NCI-H82 treated with DMSO at 0.1 percent for 48 hours (cell line): Measurements from ENCODE around the gene AVPR2.

ENCODE experiments used
- DNase-seq: peaks from one replicate; lab custom pipeline; 2025; ENCODE audit not compliant: unreplicated experiment; lab: John Stamatoyannopoulos, UW

AVPR2 gene

DNA sequence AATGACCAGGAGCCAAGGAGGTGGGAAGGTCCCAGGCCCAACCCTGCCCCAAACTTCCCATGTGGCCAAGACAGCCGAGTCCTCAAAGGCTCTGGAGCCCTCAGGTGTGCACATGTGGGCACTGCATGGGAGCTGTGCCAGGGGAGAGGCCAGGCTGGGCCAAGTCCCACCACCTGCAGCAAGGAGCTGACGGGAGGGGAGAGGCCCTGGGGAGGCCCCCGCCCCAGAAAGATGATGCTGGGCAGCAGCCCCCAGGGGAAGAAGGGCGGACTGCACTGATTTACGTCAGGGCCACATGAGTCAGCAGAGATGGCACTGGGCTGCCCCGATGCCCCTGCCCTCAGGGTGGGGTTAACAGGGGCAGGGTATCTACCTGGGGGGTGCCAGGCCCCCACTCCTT lies 19.9 kb upstream of the AVPR2 start:
- DNase-seq = no peak

DNA sequence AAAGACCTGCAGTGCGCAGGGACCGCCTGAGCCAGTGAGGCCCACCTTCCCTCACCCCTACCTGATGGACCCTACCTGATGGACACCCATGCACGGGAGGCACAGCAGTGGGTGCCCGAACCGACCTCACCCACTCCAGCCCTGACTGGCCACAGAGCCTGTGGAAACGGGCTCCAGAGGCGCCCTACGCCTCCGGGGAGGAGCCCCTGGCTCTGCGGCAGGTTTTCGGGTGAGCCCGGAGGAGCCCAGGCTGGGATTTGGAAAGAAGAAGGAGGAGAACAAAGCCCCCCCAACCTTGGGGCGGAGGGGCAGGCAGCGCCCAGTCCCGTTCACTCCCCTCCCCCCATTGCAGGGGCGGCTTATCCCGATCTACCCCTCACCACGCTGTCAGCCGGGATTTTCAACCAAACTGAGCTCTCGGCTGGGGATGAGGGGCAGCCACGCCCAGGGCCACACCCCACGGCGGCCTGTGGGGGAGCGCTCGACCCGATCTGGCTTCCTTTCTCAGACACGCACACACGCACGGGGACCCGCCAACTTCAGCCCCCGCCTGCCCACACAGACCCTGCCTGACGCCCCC lies 19.2 kb upstream of the AVPR2 start:
- DNase-seq = peak; percentile 30

DNA sequence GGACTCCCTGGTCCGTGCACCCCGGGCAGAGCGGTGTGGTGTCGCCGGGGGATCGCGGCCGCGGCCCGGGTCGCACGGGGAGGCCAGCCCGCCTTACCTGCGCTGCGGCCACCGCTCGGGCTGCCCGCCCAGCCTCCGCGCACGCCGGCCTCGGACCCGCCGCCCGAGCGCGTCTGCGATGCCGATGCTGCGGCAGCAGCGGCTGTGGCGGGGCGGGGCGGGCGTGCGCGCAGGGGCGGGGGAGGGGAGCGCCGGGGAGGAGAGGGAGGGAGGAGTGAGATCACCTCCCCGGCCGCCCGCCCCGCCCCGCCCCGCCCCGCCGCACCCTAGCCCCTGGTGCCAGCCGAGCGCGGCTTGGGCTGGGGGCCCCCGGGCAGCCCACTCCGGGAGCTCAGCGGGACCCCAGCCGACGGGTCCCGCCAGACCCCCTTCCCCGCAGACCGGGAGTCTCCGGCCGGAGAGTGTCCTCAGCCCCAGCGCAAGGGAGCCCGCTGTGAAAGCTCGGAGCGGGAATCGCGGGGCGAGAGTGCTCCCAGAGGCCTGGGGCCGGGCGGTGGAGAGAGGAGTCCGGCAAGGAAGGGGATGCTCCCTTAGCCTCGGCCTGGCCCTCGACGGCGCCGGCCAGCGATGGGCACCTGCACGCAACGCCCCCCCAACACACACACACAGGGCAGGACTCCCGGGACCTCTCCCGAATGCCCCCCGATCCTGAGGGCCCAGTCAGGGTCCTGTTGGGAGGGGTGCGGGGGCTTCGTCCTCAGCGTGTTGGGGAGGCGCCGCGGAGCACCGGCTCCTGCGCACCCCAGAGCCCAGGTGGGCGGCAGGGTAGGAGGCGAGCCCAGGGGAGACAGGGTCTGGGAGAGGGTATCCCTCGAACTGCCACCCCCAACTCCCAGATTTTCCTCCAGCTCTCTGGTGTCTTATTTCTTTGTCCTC lies 18.2 kb upstream of the AVPR2 start, which contains the start of gene L1CAM:
Gene L1CAM (minus strand): TSS at position 206 of the 936 bp plus-strand sequence. CDS start 10,337 bp downstream, outside the sequence.
- no peak for DNase-seq

DNA sequence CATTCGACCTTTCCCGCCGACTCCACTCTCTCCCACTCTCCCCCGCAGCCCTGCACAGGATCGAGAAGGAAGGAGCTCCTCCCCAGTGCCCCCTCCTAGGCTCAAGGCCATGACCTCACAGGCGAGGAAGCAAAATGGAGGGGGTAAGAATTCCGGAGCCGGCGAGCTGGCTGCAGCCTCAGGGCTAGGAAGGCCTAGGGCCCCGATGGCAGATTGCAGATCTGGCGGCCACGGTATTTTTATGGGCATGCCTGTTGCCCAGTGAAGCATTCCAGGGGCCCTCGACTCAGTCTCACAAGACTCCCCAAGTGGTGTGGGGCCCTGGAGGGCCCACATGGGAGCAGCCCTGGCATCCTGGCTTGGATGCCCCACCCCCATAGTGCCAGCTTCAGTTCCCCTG lies 17.6 kb upstream of the AVPR2 start:
- no peak for DNase-seq

DNA sequence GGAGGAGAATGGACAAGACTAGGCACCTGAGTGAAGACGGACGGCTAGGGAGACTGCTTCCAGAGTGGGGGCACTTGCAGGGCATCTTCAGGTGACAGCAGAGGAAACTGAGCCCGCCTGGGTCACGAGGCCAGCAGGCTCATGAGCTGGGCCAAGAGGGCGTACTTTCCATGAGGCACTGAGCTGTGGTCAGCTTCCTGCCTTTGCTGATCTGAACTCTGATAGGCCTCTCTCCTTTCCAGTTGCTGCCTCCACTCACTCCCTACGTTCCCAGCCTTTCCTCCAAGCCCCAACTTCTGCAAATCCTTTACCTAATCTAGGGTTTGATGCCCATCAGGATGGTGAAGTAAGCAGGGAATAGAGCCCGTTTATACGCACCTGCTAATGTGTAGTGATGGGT lies 17.1 kb upstream of the AVPR2 start:
- no peak for DNase-seq

DNA sequence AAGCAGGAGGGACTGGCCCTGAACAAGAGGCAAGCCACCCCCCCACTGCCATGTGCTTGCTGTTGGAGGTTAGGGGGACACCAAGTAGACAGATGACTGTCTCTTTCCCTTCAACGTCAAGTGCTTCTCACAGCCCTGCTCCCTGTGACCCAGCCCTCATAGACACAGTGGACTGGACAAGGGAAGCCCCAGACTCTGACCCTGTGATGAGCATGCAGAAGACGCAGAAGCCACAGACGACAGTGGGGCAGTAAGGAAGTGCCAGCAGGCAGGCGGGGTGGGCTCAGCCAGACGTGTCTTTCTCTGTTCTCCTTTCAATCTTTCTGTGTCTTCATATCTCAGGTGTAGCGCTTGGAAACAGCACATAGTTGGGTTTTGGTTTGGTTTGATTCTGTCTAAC lies 16.1 kb upstream of the AVPR2 start:
- DNase-seq = no peak

DNA sequence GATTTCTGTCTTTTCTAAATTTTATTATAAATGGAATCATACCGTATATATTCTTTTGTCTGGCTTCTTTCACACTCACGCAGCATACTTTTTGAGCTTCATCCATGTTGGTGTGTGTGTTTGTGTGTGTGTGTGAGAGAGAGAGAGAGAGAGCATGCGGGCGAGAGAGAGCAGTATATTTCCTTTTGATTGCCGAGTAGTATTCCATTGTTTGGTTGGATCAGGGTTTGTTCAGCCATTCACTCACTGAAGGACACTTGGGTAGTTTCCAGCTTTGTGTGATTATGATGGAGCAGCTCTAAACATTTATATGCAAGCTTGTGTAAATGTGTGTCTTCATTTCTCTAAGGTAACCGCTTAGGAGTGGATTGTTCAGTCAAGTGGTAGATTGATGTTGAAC lies 15.3 kb upstream of the AVPR2 start:
- DNase-seq = no peak

DNA sequence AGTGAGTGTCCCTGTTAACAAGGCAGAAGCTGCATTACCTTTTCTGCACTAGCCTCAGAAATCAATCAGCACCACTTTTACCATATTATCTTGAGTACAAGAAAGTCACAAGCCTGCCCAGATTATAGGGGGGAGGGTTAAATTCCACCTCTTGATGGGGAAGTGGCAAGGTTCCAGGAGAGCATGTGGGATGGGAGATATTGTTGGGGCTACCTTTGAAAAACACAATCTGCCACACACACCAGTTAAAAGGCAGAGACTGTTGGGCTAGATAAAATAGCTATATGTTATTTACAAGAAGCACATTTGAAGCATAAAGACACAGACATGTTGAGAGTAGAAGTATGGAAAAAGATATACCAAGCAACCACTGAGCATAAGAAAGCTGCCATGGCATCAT lies 6.6 kb upstream of the AVPR2 start:
- DNase-seq = peak; percentile 11

DNA sequence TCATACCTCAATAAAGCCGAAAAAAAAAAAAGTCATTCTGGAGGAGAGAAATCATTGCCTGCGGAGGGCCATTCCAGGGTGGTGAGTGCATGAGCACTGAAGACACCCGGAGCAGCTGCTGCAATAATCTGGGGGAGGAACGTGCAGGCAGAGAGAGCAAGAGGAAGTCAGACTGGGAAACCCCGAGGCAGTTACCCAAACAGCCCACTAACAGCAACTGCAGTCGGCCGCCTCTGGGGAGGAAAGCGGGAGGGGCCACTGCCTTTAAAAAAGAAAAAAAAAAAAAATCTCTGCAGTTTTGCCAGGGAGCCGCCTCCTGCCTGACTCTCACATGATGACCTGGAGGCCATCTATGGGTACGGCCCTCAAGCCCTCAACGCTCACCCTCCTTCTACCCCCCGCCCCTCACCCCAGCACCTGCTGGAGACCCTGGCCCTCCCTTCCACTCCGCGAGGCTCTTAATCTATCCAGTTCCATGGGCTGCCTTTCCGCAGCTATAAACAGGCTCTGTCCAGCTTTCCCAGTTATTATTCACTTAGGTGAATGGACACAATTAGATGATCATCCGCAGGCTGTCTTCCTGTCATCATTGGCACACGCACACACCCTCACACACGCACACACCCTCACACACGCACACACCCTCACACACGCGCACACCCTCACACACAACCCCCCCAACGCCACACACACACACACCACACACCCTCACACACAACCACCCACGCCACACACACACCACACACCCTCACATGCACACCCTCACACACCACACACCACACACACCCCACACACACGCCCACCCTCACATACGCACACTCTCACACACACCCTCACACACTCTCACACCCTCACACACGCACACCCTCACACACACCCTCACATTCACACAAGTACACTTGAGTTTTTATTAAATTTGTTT lies 3.4 kb upstream of the AVPR2 start:
- peak; percentile 36 for DNase-seq

DNA sequence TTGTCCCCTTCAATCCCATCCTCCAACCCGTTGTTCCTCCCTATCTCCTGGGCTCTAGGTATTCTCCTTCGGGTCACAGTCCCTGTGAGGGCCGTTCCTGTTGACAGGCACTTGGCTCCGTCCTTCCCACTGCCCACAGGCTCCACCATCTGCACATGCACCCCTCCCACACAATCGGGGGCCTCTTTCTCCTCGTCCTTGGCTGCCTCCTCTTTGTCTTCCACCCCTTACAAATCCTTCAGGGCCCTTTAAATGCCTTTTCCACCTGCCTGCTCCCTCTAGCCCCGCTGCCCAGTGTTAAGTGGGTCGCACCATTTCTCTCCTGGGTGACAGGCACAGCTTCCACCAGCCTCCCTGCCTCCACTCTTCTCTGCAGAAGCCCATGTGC lies 2.7 kb upstream of the AVPR2 start:
- DNase-seq = no peak

DNA sequence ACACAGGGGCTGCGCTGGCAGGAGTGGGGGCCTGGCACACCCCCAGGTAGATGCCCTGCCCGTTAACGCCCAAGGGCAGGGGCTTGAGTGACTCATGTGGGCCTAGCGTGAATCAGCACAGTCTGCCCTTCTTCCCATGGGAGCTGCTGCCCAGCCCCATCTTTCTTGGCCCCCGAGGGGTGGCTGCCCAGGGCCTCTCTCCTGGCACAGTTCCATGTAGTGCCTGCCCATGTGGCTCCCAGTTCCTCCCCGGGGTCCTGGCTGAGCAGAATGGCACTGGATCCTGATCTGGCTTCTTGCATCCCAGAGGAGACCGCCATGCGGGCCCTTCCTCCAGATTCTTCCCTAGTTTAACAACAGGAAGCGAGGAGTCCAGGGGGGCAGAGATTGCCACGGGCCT lies 2.1 kb upstream of the AVPR2 start:
- no peak for DNase-seq

DNA sequence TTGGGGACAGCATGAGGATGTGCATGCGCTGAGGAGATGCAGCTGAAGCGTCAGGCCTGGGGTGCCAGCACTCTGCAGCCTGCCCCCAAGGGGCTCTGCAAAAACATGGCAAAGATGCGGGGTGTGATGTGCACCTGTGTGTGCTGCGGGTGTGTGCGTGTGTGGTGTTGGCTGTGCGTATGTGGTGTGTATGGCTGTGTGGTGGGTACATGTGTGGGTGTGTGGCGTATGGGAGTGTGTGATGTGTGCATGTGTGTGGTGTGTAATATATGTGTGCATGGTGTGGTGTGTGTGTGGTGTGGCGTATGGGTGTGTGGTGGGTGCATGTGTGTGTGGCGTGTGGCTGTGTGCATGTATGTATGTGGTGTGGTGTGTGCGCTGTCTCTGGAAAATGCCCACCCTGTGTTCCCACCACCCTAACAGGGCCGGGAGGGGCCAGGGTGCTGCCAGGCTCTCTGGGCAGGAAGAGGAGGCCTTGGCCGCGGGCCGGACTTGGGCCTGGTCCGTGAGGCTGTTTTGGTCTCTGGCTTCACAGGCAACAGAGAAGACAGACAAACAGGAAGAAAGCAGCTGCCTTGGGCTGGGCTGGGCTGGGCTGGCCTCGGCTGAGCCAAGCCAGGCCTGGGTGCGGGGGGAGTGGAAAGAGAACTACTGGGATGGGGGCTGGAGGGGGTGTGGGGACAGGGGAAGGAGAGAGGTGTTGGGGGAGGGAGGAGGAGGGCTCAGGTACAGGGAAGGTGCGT lies 1.1 kb upstream of the AVPR2 start:
- DNase-seq = no peak

DNA sequence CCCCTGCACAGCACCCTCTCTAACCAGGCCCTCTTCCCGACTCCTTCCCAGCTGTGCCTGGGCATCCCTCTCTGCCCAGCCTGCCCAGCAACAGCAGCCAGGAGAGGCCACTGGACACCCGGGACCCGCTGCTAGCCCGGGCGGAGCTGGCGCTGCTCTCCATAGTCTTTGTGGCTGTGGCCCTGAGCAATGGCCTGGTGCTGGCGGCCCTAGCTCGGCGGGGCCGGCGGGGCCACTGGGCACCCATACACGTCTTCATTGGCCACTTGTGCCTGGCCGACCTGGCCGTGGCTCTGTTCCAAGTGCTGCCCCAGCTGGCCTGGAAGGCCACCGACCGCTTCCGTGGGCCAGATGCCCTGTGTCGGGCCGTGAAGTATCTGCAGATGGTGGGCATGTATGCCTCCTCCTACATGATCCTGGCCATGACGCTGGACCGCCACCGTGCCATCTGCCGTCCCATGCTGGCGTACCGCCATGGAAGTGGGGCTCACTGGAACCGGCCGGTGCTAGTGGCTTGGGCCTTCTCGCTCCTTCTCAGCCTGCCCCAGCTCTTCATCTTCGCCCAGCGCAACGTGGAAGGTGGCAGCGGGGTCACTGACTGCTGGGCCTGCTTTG lies 1.1 kb downstream of the AVPR2 start:
- DNase-seq = no peak

DNA sequence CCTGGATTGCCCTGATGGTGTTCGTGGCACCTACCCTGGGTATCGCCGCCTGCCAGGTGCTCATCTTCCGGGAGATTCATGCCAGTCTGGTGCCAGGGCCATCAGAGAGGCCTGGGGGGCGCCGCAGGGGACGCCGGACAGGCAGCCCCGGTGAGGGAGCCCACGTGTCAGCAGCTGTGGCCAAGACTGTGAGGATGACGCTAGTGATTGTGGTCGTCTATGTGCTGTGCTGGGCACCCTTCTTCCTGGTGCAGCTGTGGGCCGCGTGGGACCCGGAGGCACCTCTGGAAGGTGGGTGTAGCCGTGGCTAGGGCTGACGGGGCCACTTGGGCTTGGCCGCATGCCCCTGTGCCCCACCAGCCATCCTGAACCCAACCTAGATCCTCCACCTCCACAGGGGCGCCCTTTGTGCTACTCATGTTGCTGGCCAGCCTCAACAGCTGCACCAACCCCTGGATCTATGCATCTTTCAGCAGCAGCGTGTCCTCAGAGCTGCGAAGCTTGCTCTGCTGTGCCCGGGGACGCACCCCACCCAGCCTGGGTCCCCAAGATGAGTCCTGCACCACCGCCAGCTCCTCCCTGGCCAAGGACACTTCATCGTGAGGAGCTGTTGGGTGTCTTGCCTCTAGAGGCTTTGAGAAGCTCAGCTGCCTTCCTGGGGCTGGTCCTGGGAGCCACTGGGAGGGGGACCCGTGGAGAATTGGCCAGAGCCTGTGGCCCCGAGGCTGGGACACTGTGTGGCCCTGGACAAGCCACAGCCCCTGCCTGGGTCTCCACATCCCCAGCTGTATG lies 1.8 kb downstream of the AVPR2 start:
- DNase-seq = no peak

DNA sequence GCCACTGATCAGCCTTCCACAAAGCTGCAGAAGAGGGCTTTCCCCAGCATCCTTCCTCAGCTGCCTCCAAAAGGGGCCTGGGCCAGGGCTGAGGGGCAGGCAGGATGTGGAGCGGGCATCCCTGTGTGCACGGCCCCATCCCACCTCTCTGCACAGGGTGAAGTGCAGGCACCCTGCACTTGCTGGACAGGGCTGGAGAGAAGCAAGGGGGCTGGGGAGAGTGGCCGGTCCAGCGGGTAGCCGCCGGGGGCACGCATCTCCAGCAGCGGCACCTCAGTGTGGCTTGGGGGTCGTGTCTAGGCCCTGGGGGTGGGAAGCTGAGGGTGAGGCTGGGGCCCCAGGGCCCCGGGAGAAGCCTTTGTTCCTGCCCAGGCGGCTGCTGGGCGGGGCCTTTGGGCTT lies 3.0 kb downstream of the AVPR2 start:
- DNase-seq = no peak

DNA sequence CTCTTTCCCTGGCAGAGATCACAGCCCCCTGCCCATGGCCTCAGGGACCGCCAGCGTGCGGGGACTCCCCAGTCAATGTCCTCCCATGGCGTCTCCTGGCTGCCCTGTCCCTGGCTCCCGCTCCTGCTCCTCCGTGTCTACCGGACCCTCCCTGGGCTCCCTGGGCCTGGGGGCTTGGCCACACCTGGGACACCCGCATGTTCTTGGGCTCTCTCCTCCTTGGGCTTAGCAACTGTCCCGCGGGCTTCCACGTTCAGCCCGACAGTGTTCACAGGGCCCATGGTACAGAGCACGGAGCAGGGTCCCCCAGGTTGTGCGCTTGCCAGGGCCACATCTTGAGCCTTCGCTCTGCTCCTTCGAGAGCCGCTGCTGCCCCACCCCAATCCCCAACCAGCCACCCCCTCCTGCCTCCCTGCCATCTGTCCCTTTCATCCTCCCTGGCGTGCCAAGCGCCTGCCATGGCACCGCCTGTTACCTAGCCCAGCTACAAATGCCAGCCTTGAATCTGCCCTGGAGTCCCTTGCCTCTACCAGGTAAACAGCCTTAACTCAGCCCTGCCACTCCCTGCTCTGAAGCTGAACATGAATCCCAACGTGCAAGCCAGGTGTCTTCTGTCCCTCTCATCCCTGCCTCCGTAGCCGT lies 3.9 kb downstream of the AVPR2 start:
- DNase-seq = no peak

DNA sequence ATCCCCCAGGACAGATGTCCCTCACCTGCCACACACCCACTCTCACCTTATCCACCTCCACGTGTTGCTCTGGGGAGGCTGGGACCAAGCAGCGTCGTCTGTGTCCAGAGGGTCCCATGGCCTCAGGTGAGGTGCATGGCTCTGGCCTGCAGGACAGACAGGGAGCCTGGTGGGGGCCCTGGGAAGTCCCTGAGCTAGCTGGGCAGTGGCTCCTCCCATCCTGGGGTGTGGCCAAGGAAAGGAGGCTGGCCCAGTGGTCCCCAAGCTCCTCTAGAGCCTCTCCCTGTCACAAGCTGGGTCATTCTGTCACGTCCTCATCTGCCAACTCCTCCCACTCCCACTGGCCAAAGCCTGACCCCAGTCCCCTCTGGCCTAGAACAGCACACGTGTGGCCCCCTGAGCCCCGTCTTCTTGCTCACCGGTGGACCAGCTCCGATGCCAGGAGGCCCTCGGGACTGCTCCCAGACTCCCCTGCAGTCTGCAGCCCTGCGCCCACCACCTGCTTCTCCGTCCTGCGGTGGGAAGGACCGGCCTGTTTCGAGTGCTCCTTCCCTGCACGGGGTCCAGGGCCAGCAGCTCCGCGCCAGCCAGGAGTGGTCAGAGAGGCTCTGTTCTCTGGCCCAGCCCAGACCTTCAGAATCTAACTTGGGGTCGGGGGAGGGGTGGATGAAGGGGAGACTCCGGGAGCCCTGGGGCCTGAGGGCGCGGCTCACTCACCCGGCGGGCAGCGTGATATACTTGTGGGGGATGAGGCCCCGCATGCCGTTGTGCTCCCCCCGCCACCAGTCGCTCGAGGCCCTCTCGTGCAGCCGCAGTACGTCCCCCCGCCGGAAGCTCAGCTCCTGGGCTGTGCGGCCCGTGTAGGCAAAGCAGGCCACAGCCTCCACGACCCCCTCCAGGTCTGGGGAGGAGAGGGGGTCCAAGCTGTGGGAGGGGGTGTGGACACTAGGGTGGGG lies 4.8 kb downstream of the AVPR2 start:
- DNase-seq = peak; percentile 17

DNA sequence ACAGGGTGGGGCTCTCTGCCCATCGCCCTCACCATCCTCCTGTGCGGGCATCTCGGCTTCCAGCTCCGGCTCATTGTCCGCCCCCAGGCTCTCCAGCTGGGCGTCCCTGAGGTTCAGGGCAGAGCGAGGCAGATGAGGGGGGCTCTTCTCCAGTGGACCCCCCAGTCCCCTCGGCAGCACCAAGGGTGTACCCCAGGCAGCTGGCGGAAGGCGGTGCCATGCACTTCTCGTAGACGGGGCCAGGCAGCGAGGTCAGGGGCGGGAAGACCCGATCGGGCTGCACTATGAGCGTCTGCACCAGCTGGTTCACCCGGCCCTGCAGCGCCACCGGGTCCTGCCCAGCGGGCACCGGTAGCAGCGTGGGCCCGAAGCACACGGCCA lies 5.5 kb downstream of the AVPR2 start:
- no peak for DNase-seq
